ENCODE results near the gene GTPBP10. TPM values are rescaled to one million over a fixed set of nuclear protein-coding genes. Genes with fewer than 3 reads are reported as not detected.

Gene GTPBP10
- total and polyA plus RNA-seq, 2 of the 13 experiments (the other 11 are each of a cell fraction or from before 2014, with no cell fraction given), result 13.3 to 38.7 TPM

DNA sequence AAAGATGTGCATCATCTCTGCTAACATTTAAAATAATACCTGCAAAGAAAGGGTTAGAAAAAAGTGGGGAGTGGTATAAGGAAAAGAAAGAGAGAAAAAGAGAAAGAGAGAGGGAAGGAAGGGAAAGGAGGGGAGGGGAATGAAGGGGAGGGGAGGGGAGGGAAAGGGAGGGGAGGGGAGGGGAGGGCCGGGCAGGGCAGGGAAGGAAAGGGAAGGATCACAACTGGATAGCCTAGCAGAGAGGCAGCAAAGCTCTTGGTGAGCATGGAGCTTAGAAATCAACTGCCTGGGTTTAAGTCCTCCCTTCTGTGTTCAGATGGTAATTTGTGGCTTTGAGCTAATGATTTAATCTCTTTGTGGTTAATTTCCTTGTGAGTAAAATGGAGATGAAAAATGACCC is 20.0 kb upstream of the GTPBP10 start:
- in situ Hi-C loops (cut with HindIII; ENCODE audit: extremely low pct_ligation_motif_present, low pct_unique_long_range_greater_than_20kb), result no loop called here
- H3K27me3 ChIP-seq (ENCODE audit: control insufficient read depth in 1 of 2, insufficient read depth in 2 of 2, low read length in 2 of 2), result peaks cover 0 to 9% of the 10 kb centered on the region in 2 experiments; a peak in 2 of 5 replicates
- no peaks in the 10 kb centered on the region for H3K4me1 ChIP-seq (ENCODE audit: insufficient read depth, low read length)
- POLR2A ChIA-PET, result no interaction called here
- no peaks in the 10 kb centered on the region for H3K36me3 ChIP-seq (replicated peaks in 1 of 2; ENCODE audit: control insufficient read depth in 1 of 2, insufficient read depth in 2 of 2, low read length in 2 of 2)
- ATAC-seq, result no peak
- DNase-seq (ENCODE audit: low spot score), result no peak
- no peaks in the 10 kb centered on the region for H3K9me3 ChIP-seq (ENCODE audit: low read length)
- H4K20me1 ChIP-seq (ENCODE audit: insufficient read depth, low read length), result no peaks in the 10 kb centered on the region
- H3K9ac ChIP-seq (ENCODE audit: insufficient read depth, low read depth, low read length), result no peak overlapping the region
- TF ChIP-seq HNRNPK (IDR thresholded peaks at IDR 0.05; ENCODE audit: low read depth, low read length, poor library complexity, severe bottlenecking) (peak; percentile 99), PCBP1 (IDR thresholded peaks at IDR 0.05; ENCODE audit: borderline replicate concordance, low read depth, low read length) (0 out of 2 replicates have a peak, but pooled peaks have one; percentile 75), ZSCAN29 (CRISPR knock-in tag; conservative IDR thresholded peaks at IDR 0.05) (no peak)
- no peak overlapping the region for H3K27ac ChIP-seq (ENCODE audit: extremely low read length, insufficient read depth, low read length)
- FAIRE-seq, result no peak
- BruUV-seq (replicated peaks), result no TSS peak
- H2AFZ ChIP-seq (ENCODE audit: low read length), result no peak overlapping the region
- CTCF ChIA-PET (ENCODE audit: low intra/inter-chr PET ratio, low total read pairs), result no interaction called here
- intact Hi-C loops (cut with micrococcal nuclease; ENCODE audit: unreplicated experiment), result no loop called here
- H3K4me3 ChIP-seq (replicated peaks in 1 of 3; ENCODE audit: insufficient read depth in 1 of 3, low read depth in 2 of 3, low read length in 3 of 3), result no peak overlapping the region
- H3K4me2 ChIP-seq (ENCODE audit: low read depth, low read length), result no peak overlapping the region
- H3K79me2 ChIP-seq (ENCODE audit: insufficient read depth, low read length), result no peaks in the 10 kb centered on the region
- WGBS (ENCODE audit: low lambda C conversion rate), result 0% methylated on average over 1 of the region's 1 CpG

DNA sequence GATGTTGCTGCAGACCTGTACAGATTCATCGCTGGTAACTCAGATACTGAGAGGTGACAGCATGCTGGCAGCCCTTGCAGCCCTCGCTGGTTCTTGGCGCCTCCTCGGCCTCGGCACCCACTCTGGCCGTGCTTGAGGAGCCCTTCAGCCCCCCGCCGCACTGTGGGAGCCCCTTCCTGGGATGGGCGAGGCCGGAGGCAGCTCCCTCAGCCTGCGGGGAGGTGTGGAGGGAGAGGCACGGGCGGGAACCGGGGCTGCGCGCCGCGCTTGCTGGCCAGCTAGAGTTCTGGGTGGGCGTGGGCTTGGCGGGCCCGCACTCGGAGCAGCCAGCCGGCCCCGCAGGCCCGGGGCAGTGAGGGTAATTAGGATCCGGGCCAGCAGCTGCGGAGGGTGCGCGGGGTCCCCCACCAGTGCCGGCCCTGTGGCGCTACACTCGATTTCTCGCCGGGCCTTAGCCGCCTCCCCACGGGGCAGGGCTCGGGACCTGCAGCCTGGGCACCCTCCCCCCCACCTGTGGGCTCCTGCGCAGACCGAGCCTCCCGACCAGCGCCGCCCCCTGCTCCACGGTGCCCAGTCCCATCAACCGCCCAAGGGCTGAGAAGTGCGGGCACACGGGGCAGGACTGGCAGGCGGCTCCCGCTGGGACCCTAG is 12.2 kb upstream of the GTPBP10 start:
- intact Hi-C loops (cut with micrococcal nuclease; ENCODE audit: unreplicated experiment), result no loop called here
- no peak for DNase-seq (ENCODE audit: low spot score)
- TF ChIP-seq EZH2 (conservative IDR thresholded peaks at IDR 0.05; ENCODE audit: low read depth, low read length), result no peak
- H3K4me1 ChIP-seq (ENCODE audit: insufficient read depth, low read length), result no peaks in the 10 kb centered on the region
- no peaks in the 10 kb centered on the region for H3K27me3 ChIP-seq (ENCODE audit: control insufficient read depth in 1 of 2, insufficient read depth in 2 of 2, low read length in 2 of 2)
- POLR2A ChIA-PET, result no interaction called here
- H3K9me3 ChIP-seq (ENCODE audit: low read length), result no peaks in the 10 kb centered on the region
- FAIRE-seq, result no peak
- H2AFZ ChIP-seq (ENCODE audit: low read length), result no peak overlapping the region
- H4K20me1 ChIP-seq (ENCODE audit: insufficient read depth, low read length), result no peaks in the 10 kb centered on the region
- no peak overlapping the region for H3K27ac ChIP-seq (ENCODE audit: extremely low read length, insufficient read depth, low read length)
- whole genome bisulfite sequencing (ENCODE audit: low lambda C conversion rate), result 86% methylated on average over 24 of the region's 48 CpGs
- no TSS peak for BruUV-seq (replicated peaks)
- H3K36me3 ChIP-seq (replicated peaks in 1 of 2; ENCODE audit: control insufficient read depth in 1 of 2, insufficient read depth in 2 of 2, low read length in 2 of 2), result no peaks in the 10 kb centered on the region
- no peak for ATAC-seq
- H3K79me2 ChIP-seq (ENCODE audit: insufficient read depth, low read length), result no peaks in the 10 kb centered on the region
- in situ Hi-C loops (cut with HindIII; ENCODE audit: extremely low pct_ligation_motif_present, low pct_unique_long_range_greater_than_20kb), result no loop called here
- H3K4me3 ChIP-seq (replicated peaks in 1 of 3; ENCODE audit: insufficient read depth in 1 of 3, low read depth in 2 of 3, low read length in 3 of 3), result no peak overlapping the region
- no peak overlapping the region for H3K4me2 ChIP-seq (ENCODE audit: low read depth, low read length)
- CTCF ChIA-PET (ENCODE audit: low intra/inter-chr PET ratio, low total read pairs), result no interaction called here
- no peak overlapping the region for H3K9ac ChIP-seq (ENCODE audit: insufficient read depth, low read depth, low read length)
